Mammary epithelial cell (primary cell): ENCODE results near the gene EFHD2.

Source experiments
- EZH2 ChIP-seq: IDR thresholded peaks from 2 replicates; pipeline ENCODE4 v1.6.1; 2012; ENCODE audit warnings: low read length, inconsistent platforms, borderline replicate concordance
- TF ChIP-seq, protein P1 (sequence below), 2 donors: IDR thresholded peaks in 1 of 2; conservative IDR thresholded peaks in 1 of 2; 2 replicates each; pipeline ENCODE4 v1.5.1; 2011 to 2012; ENCODE audit warnings: inconsistent platforms in 2 of 2, low read length in 2 of 2, mild to moderate bottlenecking in 2 of 2, control low read depth in 1 of 2, low read depth in 1 of 2; ENCODE audit not compliant: insufficient read depth in 1 of 2; ENCODE audit errors: extremely low read depth in 1 of 2

DNA sequence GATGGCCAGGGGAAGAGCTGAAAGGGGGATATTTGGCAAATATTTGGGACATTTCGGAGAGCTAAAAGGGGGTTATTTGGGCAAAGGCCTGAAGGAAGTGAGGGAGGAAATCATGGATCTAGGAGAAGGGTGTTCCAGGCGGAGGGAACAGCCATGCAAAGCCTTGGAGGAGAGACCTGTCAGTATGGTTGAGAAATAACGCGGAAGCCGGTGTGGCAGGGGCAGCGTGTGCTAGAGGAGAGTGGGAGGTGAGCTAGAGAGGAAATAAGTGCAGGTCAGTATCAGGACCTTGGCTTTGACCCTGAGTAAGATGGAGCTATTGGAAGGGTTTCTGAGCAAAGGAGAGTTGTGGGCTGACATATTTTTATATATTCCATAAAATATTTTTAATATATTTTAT is 31.6 kb downstream of the EFHD2 start:
- TF ChIP-seq, protein P1, sequence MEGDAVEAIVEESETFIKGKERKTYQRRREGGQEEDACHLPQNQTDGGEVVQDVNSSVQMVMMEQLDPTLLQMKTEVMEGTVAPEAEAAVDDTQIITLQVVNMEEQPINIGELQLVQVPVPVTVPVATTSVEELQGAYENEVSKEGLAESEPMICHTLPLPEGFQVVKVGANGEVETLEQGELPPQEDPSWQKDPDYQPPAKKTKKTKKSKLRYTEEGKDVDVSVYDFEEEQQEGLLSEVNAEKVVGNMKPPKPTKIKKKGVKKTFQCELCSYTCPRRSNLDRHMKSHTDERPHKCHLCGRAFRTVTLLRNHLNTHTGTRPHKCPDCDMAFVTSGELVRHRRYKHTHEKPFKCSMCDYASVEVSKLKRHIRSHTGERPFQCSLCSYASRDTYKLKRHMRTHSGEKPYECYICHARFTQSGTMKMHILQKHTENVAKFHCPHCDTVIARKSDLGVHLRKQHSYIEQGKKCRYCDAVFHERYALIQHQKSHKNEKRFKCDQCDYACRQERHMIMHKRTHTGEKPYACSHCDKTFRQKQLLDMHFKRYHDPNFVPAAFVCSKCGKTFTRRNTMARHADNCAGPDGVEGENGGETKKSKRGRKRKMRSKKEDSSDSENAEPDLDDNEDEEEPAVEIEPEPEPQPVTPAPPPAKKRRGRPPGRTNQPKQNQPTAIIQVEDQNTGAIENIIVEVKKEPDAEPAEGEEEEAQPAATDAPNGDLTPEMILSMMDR (conservative IDR thresholded peaks at IDR 0.05 in 1 of 2, IDR thresholded peaks at IDR 0.05 in 1 of 2; ENCODE audit: extremely low read depth in 1 of 2, insufficient read depth in 1 of 2, low read depth in 1 of 2, low read length in 2 of 2) = no peak
- no peak for TF ChIP-seq EZH2
